H1 (cell line): ENCODE data around the gene OR5H15. TPM values are rescaled to one million over a fixed set of nuclear protein-coding genes. Genes with fewer than 3 reads are reported as not detected.
"Not testable (repeated sequence)": the region's sequence is repeated elsewhere in the genome, so short reads cannot be mapped to it uniquely, and the experiment has no call there.

Experiments
- CTCF ChIA-PET: fragments of 300-600 bp; sonication (Branson Sonifier 250); formaldehyde crosslinking; loops from one replicate; lab custom pipeline; 2021; ENCODE audit not compliant: partially characterized antibody; lab: Charles Lee
- POLR2A ChIA-PET: fragments of 300-600 bp; sonication (Branson Sonifier 250); formaldehyde crosslinking; loops from one replicate; lab custom pipeline; 2021; ENCODE audit warnings: inconsistent platforms; ENCODE audit not compliant: partially characterized antibody; lab: Charles Lee
- DNase-seq, 2 experiments: peaks; one replicate each; pipeline versions ENCODE4 v3.0.0 to v3.0.0-alpha.2; 2010 to 2022; ENCODE audit warnings: low spot score in 2 of 2, low read depth in 1 of 2, mixed read lengths in 1 of 2
- FAIRE-seq: peaks from 2 replicates; lab custom pipeline; 2011; peaks lifted over from hg19 to GRCh38; lab: Jason Lieb, UNC
- H2AFZ ChIP-seq: 2 replicates; pipeline ENCODE4 v1.8.1; 2012; ENCODE audit warnings: low read length, inconsistent platforms
- H2AK5ac ChIP-seq: 2 replicates; pipeline ENCODE4 v1.6.1; 2013; ENCODE audit warnings: low read depth, low read length
- H2BK120ac ChIP-seq: replicated peaks from 2 replicates; pipeline ENCODE3; 2013; ENCODE audit warnings: low read depth, low read length, inconsistent platforms
- H2BK12ac ChIP-seq: 2 replicates; pipeline ENCODE4 v1.6.1; 2013; ENCODE audit warnings: low read depth, low read length
- H2BK15ac ChIP-seq: 2 replicates; pipeline ENCODE4 v1.6.1; 2013; ENCODE audit warnings: low read length
- H2BK20ac ChIP-seq: 2 replicates; pipeline ENCODE4 v1.6.1; 2013; ENCODE audit warnings: low read length
- H2BK5ac ChIP-seq: 2 replicates; pipeline ENCODE4 v1.6.1; 2013; ENCODE audit warnings: low read depth, low read length
- H3K14ac ChIP-seq: 2 replicates; pipeline ENCODE4 v1.6.1; 2013; ENCODE audit warnings: inconsistent platforms; ENCODE audit not compliant: insufficient read length
- H3K18ac ChIP-seq: 2 replicates; pipeline ENCODE4 v1.6.1; 2013; ENCODE audit warnings: low read length; ENCODE audit errors: extremely low read depth
- H3K23ac ChIP-seq: 2 replicates; pipeline ENCODE4 v1.6.1; 2013; ENCODE audit warnings: inconsistent platforms; ENCODE audit not compliant: insufficient read length
- H3K23me2 ChIP-seq: 2 replicates; pipeline ENCODE4 v1.6.1; 2013; ENCODE audit warnings: low read depth, low read length
- H3K27ac ChIP-seq: 2 replicates; pipeline ENCODE4 v1.6.1; 2011; ENCODE audit warnings: low read depth, low read length, inconsistent platforms
- H3K27me3 ChIP-seq, 4 experiments: replicated peaks in 1 of 4; 1 replicate in 1 of 4; 2 replicates in 3 of 4; pipeline versions ENCODE4 v1.6.1 to v1.8.1; 2011 to 2013; ENCODE audit warnings: low read length in 3 of 4, mild to moderate bottlenecking in 3 of 4, inconsistent platforms in 2 of 4, mixed read lengths in 2 of 4, moderate library complexity in 1 of 4; ENCODE audit not compliant: control insufficient read depth in 3 of 4, insufficient read depth in 3 of 4; ENCODE audit errors: extremely low read depth in 1 of 4
- H3K36me3 ChIP-seq, 4 experiments: 2 replicates each; pipeline versions ENCODE4 v1.6.1 to v1.8.1; 2011 to 2013; ENCODE audit warnings: mild to moderate bottlenecking in 4 of 4, low read length in 3 of 4, moderate library complexity in 2 of 4, control low read depth in 1 of 4, inconsistent platforms in 1 of 4; ENCODE audit not compliant: insufficient read depth in 4 of 4, control insufficient read depth in 2 of 4
- H3K4ac ChIP-seq: replicated peaks from 2 replicates; pipeline ENCODE3; 2013; ENCODE audit warnings: low read length, low read depth, mixed read lengths, inconsistent platforms; ENCODE audit not compliant: insufficient read length
- H3K4me1 ChIP-seq, 4 experiments: replicated peaks in 1 of 4; 1 replicate in 1 of 4; 2 replicates in 3 of 4; pipeline versions ENCODE4 v1.6.1 to v1.8.1; 2011 to 2013; ENCODE audit warnings: low read length in 3 of 4, inconsistent platforms in 2 of 4, mixed read lengths in 1 of 4; ENCODE audit not compliant: insufficient read depth in 4 of 4, control insufficient read depth in 3 of 4
- H3K4me2 ChIP-seq, 2 experiments: 2 replicates each; pipeline versions ENCODE4 v1.6.1 to v1.8.1; 2011 to 2013; ENCODE audit warnings: low read depth in 2 of 2, low read length in 2 of 2, control low read depth in 1 of 2, inconsistent platforms in 1 of 2, mild to moderate bottlenecking in 1 of 2; ENCODE audit not compliant: insufficient read depth in 1 of 2
- H3K4me3 ChIP-seq, 4 experiments: fragments of 200-600, 300-600 bp in 1 of 4; sonication (generic), shearing (Covaris generic), sonication (Bioruptor Twin) in 1 of 4; 2 replicates each; pipeline versions ENCODE4 v1.5.1 to v1.8.1; 2011 to 2016; ENCODE audit warnings: low read length in 4 of 4, low read depth in 3 of 4, control low read depth in 2 of 4, inconsistent platforms in 2 of 4, mild to moderate bottlenecking in 2 of 4, mixed read lengths in 1 of 4, moderate library complexity in 1 of 4; ENCODE audit not compliant: insufficient read depth in 2 of 4; ENCODE audit errors: extremely low read depth in 1 of 4
- H3K56ac ChIP-seq: replicated peaks from 2 replicates; pipeline ENCODE3; 2013; ENCODE audit warnings: low read depth, mild to moderate bottlenecking, mixed read lengths, low read length, inconsistent platforms; ENCODE audit not compliant: insufficient read length
- H3K79me1 ChIP-seq: 2 replicates; pipeline ENCODE4 v1.6.1; 2013; ENCODE audit warnings: low read depth, low read length, control low read depth
- H3K79me2 ChIP-seq, 2 experiments: 2 replicates each; pipeline versions ENCODE4 v1.6.1 to v1.8.1; 2012 to 2013; ENCODE audit warnings: low read length in 2 of 2, mild to moderate bottlenecking in 2 of 2, inconsistent platforms in 1 of 2; ENCODE audit not compliant: insufficient read depth in 2 of 2, control insufficient read depth in 1 of 2
- H3K9ac ChIP-seq, 4 experiments: replicated peaks in 1 of 4; 1 replicate in 1 of 4; 2 replicates in 3 of 4; pipeline versions ENCODE4 v1.6.1 to v1.8.1; 2011 to 2013; ENCODE audit warnings: low read depth in 3 of 4, low read length in 3 of 4, control low read depth in 2 of 4, mild to moderate bottlenecking in 2 of 4, moderate library complexity in 2 of 4, inconsistent platforms in 1 of 4; ENCODE audit errors: extremely low read depth in 1 of 4
- H3K9me3 ChIP-seq, 2 experiments: 2 replicates each; pipeline versions ENCODE4 v1.6.1 to v1.8.1; 2012 to 2013; ENCODE audit warnings: mild to moderate bottlenecking in 2 of 2, moderate library complexity in 2 of 2, control low read depth in 1 of 2, inconsistent platforms in 1 of 2, low read depth in 1 of 2, low read length in 1 of 2, mixed read lengths in 1 of 2; ENCODE audit not compliant: insufficient read depth in 2 of 2
- H4K20me1 ChIP-seq, 2 experiments: replicated peaks in 1 of 2; 2 replicates each; pipeline versions ENCODE3 to v1.8.1; 2011 to 2013; ENCODE audit warnings: inconsistent platforms in 2 of 2, low read length in 2 of 2, mild to moderate bottlenecking in 1 of 2; ENCODE audit not compliant: insufficient read depth in 2 of 2, control insufficient read depth in 1 of 2
- H4K5ac ChIP-seq: 2 replicates; pipeline ENCODE4 v1.6.1; 2013; ENCODE audit warnings: low read length, low read depth, mixed read lengths, inconsistent platforms; ENCODE audit not compliant: insufficient read length
- H4K8ac ChIP-seq: 2 replicates; pipeline ENCODE4 v1.8.0; 2013; ENCODE audit warnings: mild to moderate bottlenecking, moderate library complexity, low read length, inconsistent platforms; ENCODE audit not compliant: insufficient read depth; ENCODE audit errors: extremely low read depth
- H4K91ac ChIP-seq: replicated peaks from 2 replicates; pipeline ENCODE3; 2013; ENCODE audit warnings: low read length, mixed read lengths, inconsistent platforms; ENCODE audit not compliant: insufficient read length
- WGBS, 2 experiments: shearing (Covaris generic) in 1 of 2; methylation state at CpG; one replicate each; pipeline versions ENCODE4 v1.1.6 to v1.1.7; 2013 to 2015; ENCODE audit warnings: low lambda C conversion rate in 2 of 2, mixed read lengths in 2 of 2, inconsistent platforms in 1 of 2, low coverage in 1 of 2, missing lambda C conversion rate in 1 of 2; ENCODE audit not compliant: insufficient replicate concordance in 2 of 2, insufficient coverage in 1 of 2, insufficient read length in 1 of 2; ENCODE audit errors: extremely low coverage in 1 of 2, missing lambda C conversion rate in 1 of 2; 5-methylcytosine and 5-hydroxymethylcytosine counted together
- polyA plus RNA-seq, 7 experiments: library from polyadenylated mRNA; depleted of rRNA in 3 of 7; stranded (reverse) in 5 of 7; unstranded in 2 of 7; fragments of >200 nt in 5 of 7; fragments of 200-250 nt in 2 of 7; gene quantifications; 1 replicate in 5 of 7; 2 replicates in 1 of 7; 4 replicates in 1 of 7; pipeline versions ENCODE4 v1.2.1 to v1.2.3, GENCODE V29; 2011 to 2013; ENCODE audit warnings: missing spikeins in 2 of 7, mixed read lengths in 2 of 7
- total RNA-seq: library from RNA; stranded (reverse); fragmentation: NEBNext Ultra II Directional; extraction: Animal tissue kit (Norgen Biotek cat#: 25700); gene quantifications from 2 replicates; pipeline ENCODE4 v1.2.1, GENCODE V29; 2021

The OR5H15 gene
- total and polyA plus RNA-seq, 2 of the 8 experiments (the other 6 are each of a cell fraction or from before 2014, with no cell fraction given): not detected

- H3K4me1 ChIP-seq, H3K23me2 ChIP-seq, DNase-seq, H2AK5ac ChIP-seq, H3K18ac ChIP-seq, H4K91ac ChIP-seq, H3K14ac ChIP-seq, H2BK20ac ChIP-seq, H3K9ac ChIP-seq, H3K79me2 ChIP-seq, H3K9me3 ChIP-seq, H2AFZ ChIP-seq, H3K79me1 ChIP-seq, H3K36me3 ChIP-seq, H4K20me1 ChIP-seq, H4K5ac ChIP-seq, H3K4me2 ChIP-seq, POLR2A ChIA-PET, H2BK12ac ChIP-seq, H2BK120ac ChIP-seq, H3K27me3 ChIP-seq, H3K56ac ChIP-seq, CTCF ChIA-PET, H3K27ac ChIP-seq, H2BK15ac ChIP-seq, H2BK5ac ChIP-seq, FAIRE-seq, H3K4ac ChIP-seq, H4K8ac ChIP-seq, H3K4me3 ChIP-seq, H3K23ac ChIP-seq: not testable (repeated sequence)
- 82% methylated on average over 4 of the region's 4 CpGs; no CpG with 5 or more reads in 1 of the 2 experiments for WGBS, 2 experiments
Observed at GRCh38 chr3:98149456-98149855, 17.0 kb upstream of the OR5H15 start.
